Upper lobe of left lung (tissue), 6 donors: Measurements from ENCODE around the gene MYOCD. TPM values are rescaled to one million over a fixed set of nuclear protein-coding genes. Genes with fewer than 3 reads are reported as not detected.

Experiments used
- ATAC-seq, 2 donors: fragments of 200-7000 bp; cut with Tn5 transposase; one replicate each; pipeline ENCODE4 v1.9.1; 2022; ENCODE audit warnings: mild to moderate bottlenecking in 2 of 2, moderate library complexity in 2 of 2; ENCODE audit not compliant: low FRiP score in 2 of 2
- DNase-seq, 2 donors: peaks; one replicate each; pipeline ENCODE4 v3.0.0-alpha.2; 2019 to 2020
- H3K27ac ChIP-seq, 4 donors: fragments of 200-600 bp; sonication (generic); one replicate each; pipeline ENCODE4 v1.5.1; 2016 to 2019
- H3K27me3 ChIP-seq, 4 donors: fragments of 200-600 bp; sonication (generic); one replicate each; pipeline ENCODE4 v1.5.1; 2017 to 2019
- H3K36me3 ChIP-seq, 4 donors: fragments of 200-600 bp; sonication (generic); one replicate each; pipeline ENCODE4 v1.5.1; 2016 to 2019
- H3K4me1 ChIP-seq, 4 donors: fragments of 200-600 bp; sonication (generic); one replicate each; pipeline ENCODE4 v1.5.1; 2018 to 2019
- H3K4me3 ChIP-seq, 4 donors: fragments of 200-600 bp; sonication (generic); one replicate each; pipeline ENCODE4 v1.5.1; 2017 to 2019; ENCODE audit warnings: mild to moderate bottlenecking in 2 of 4, moderate library complexity in 1 of 4
- H3K9me3 ChIP-seq, 4 donors: fragments of 200-600 bp; sonication (generic); one replicate each; pipeline ENCODE4 v1.5.1; 2018 to 2019
- EP300 ChIP-seq, 4 donors: sonication (generic); formaldehyde crosslinking; IDR thresholded peaks; one replicate each; pipeline ENCODE4 v1.5.1; 2017; ENCODE audit warnings: antibody characterized with exemption in 4 of 4, control low read depth in 2 of 4
- POLR2A ChIP-seq, 4 donors: fragments of 450-650 bp; IDR thresholded peaks; one replicate each; pipeline ENCODE4 v1.5.1; 2016 to 2017; ENCODE audit warnings: antibody characterized with exemption in 4 of 4, mild to moderate bottlenecking in 2 of 4
- POLR2AphosphoS5 ChIP-seq, 2 donors: sonication (generic); formaldehyde crosslinking; IDR thresholded peaks; one replicate each; pipeline ENCODE4 v1.5.1; 2017; ENCODE audit warnings: antibody characterized with exemption in 2 of 2
- WGBS, 2 donors: methylation state at CpG; one replicate each; pipeline ENCODE4 v1.1.5; 2017 to 2018; 5-methylcytosine and 5-hydroxymethylcytosine counted together
- total RNA-seq, 6 donors: library from RNA; depleted of rRNA in 4 of 6; stranded (reverse); fragments of >200 nt in 4 of 6; gene quantifications; one replicate each; pipeline versions ENCODE4 v1.1.0 to v1.2.1, GENCODE V29; 2016 to 2021
- TF ChIP-seq, protein P1 (sequence below), 6 experiments: fragments of 450-650 bp in 4 of 6; fragments of 200-600 bp in 2 of 6; sonication (generic) in 2 of 6; IDR thresholded peaks; one replicate each; pipeline ENCODE4 v1.5.1; 2016 to 2019; ENCODE audit warnings: antibody characterized with exemption in 6 of 6
- donor health status: DM: no; HTN: no; CAD: no; lungs with moderate emphysema.
- donor health status: DM: no; HTN: yes; CAD: no; lungs with severe emphysema.

MYOCD gene
- total RNA-seq, 6 donors from 2014 or later: 0.89 to 5.2 (median 1.6) TPM

- H3K36me3 ChIP-seq: no peaks in the 10 kb centered on the region
- no peaks in the 10 kb centered on the region for H3K27me3 ChIP-seq
- no peak for DNase-seq
- no peak overlapping the region for H3K27ac ChIP-seq
- H3K4me1 ChIP-seq: no peaks in the 10 kb centered on the region
- 67 to 72% methylated on average over 3 of the region's 3 CpGs for WGBS, 2 donors
- no peak for ATAC-seq
- H3K4me3 ChIP-seq: no peak overlapping the region
- TF ChIP-seq POLR2A (IDR thresholded peaks at IDR 0.05) (no peak), POLR2AphosphoS5 (IDR thresholded peaks at IDR 0.05) (no peak), EP300 (IDR thresholded peaks at IDR 0.05) (no peak)
- TF ChIP-seq, protein P1, sequence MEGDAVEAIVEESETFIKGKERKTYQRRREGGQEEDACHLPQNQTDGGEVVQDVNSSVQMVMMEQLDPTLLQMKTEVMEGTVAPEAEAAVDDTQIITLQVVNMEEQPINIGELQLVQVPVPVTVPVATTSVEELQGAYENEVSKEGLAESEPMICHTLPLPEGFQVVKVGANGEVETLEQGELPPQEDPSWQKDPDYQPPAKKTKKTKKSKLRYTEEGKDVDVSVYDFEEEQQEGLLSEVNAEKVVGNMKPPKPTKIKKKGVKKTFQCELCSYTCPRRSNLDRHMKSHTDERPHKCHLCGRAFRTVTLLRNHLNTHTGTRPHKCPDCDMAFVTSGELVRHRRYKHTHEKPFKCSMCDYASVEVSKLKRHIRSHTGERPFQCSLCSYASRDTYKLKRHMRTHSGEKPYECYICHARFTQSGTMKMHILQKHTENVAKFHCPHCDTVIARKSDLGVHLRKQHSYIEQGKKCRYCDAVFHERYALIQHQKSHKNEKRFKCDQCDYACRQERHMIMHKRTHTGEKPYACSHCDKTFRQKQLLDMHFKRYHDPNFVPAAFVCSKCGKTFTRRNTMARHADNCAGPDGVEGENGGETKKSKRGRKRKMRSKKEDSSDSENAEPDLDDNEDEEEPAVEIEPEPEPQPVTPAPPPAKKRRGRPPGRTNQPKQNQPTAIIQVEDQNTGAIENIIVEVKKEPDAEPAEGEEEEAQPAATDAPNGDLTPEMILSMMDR (IDR thresholded peaks at IDR 0.05): no peak
- no peaks in the 10 kb centered on the region for H3K9me3 ChIP-seq
These were observed 150.0 kb downstream of the MYOCD start for GRCh38 chr17:12815642-12816141.

Other genes starting within 250 kb of the MYOCD start
- 10 to 100 TPM; 36.3 to 56.4 (median 41.8) TPM for gene ARHGAP44, start 123.6 kb downstream of the MYOCD start, total RNA-seq